ENCODE results near the gene CFDP1.
A peak's percentile ranks its signal among the peaks of the same experiment; 100 is the strongest.
"Not testable (repeated sequence)": the region's sequence is repeated elsewhere in the genome, so short reads cannot be mapped to it uniquely, and the experiment has no call there.

CFDP1 gene

GRCh38 chr16:75458439-75458838 is 25.1 kb upstream of the CFDP1 start:
- no peak for DNase-seq (ENCODE audit: low read depth)

- DNase-seq (ENCODE audit: low read depth) = no peak
These were observed 24.7 kb upstream of the CFDP1 start for GRCh38 chr16:75458029-75458428.

GRCh38 chr16:75457485-75458021 is 24.2 kb upstream of the CFDP1 start:
- DNase-seq (ENCODE audit: low read depth) = no peak

- no peak for DNase-seq (ENCODE audit: low read depth)
These were observed 23.7 kb upstream of the CFDP1 start for GRCh38 chr16:75456971-75457370.

DNA sequence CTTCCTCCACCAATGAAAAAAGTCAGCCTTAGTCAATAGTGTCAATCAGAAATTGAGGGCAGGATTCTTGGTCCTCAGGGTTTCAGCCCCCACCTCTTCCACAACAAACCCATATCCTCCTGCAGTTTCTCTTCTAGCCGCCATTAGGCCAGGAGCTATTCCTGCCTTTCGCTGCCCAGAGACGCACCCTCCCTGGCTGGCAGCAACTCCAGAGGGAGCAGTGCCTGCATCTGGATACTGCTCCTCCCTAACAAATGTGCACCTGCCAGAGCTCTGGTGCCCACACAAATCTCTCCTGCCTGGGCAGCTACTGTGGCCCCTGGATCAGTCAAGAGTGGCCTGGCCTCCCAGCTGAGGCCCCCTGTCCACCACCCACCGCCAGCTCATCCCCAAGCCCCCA is 23.2 kb upstream of the CFDP1 start:
- DNase-seq (ENCODE audit: low read depth) = not testable (repeated sequence)

DNA sequence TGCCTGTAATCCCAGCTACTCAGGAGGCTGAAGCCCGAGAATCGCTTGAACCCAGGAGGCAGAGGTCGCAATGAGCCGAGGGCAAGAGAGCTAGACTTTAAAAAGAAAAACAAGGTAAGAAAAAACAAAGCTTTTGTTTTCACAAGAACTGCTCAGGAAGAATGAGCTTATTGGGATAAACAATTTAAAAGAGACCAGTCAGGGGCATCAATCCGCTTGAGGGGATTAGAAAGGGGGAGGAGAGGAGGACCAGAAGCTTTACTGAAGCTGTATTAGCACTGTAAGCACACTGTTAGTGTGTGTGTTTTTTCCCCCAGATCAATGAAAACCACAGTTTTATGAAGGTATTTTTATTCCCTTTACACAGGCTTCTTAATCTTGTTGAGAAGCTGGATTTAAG is 22.4 kb upstream of the CFDP1 start:
- DNase-seq (ENCODE audit: low read depth) = no peak

- DNase-seq (ENCODE audit: low read depth) = no peak
These were observed 19.3 kb upstream of the CFDP1 start for GRCh38 chr16:75452464-75453190.

GRCh38 chr16:75446416-75446815 is 13.1 kb upstream of the CFDP1 start:
- no peak for DNase-seq (ENCODE audit: low read depth)

DNA sequence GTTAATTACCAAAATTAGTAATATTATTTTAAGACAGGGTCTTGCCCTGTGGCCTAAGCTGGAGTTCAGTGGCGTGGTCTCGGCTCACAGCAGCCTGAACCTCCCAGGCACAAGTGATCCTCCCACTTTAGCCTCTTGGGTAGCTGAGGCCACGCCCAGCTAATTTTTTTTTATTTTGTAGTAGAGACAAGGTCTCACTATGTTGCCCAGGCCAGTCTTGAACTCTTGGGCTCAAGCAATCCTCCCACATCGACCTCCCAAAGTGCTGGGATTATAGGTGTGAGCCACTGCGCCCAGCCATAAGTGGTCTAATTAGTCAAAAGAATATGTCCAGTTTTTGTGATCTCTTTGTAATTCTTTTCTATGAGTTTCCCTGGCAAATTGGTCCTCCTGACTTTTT is 12.0 kb upstream of the CFDP1 start:
- no peak for DNase-seq (ENCODE audit: low read depth)

- no peak for DNase-seq (ENCODE audit: low read depth)
These were observed 10.0 kb upstream of the CFDP1 start for GRCh38 chr16:75443298-75443697.

DNA sequence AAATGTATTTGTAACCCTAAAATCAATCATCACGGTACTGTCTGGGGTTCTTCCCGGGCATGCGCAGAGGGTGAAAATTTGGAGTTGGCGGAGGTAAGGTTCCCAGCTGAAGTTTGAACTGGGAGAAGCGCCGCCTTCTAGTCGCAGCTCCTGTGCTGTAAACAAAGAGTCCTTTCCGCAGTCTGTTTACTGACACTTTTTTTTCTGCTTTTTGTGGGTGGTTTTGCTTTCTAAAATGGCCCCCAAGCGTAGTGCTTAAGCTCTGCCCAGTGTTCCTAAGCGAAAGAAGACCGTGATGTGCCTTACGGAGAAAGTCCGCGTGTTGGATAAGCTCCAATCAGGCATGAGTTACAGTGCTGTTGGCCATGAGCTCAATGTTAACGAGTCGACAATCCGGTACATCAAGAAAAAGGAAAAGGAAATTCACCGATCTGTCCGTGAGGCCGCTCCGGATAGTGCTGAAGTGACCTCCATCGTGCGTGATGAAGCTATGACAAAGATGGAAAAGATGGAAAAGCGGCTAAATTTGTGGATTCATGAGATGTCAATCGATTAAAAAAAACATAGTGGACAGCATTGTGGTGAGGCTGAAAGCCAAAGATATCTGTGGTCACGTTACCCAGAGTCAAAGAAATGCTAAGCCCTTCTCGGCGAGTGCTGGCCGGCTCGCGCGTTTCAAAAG is 570 bp upstream of the CFDP1 start:
- peak; percentile 73 for DNase-seq (ENCODE audit: low read depth)

- DNase-seq (ENCODE audit: low read depth) = no peak
These were observed 3.5 kb downstream of the CFDP1 start for GRCh38 chr16:75429621-75430403.

DNA sequence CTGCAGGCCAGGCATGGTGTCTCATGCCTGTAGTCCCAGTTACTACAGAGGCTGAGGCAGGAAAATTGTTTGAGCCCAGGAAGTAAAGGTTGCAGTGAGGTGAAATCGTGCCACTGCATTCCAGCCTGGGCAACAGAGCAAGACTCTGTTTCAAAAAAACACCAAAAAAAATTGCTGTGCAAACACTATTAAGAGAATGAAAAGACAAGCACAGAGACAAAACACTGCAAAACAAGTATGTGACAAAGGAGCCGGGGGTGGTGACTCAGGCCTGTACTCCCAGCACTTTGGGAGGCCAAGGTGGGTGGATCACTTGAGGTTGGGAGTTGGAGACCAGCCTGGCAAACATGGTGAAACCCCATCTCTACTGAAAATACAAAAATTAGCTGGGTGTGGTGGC is 6.8 kb downstream of the CFDP1 start:
- DNase-seq (ENCODE audit: low read depth) = not testable (repeated sequence)

DNA sequence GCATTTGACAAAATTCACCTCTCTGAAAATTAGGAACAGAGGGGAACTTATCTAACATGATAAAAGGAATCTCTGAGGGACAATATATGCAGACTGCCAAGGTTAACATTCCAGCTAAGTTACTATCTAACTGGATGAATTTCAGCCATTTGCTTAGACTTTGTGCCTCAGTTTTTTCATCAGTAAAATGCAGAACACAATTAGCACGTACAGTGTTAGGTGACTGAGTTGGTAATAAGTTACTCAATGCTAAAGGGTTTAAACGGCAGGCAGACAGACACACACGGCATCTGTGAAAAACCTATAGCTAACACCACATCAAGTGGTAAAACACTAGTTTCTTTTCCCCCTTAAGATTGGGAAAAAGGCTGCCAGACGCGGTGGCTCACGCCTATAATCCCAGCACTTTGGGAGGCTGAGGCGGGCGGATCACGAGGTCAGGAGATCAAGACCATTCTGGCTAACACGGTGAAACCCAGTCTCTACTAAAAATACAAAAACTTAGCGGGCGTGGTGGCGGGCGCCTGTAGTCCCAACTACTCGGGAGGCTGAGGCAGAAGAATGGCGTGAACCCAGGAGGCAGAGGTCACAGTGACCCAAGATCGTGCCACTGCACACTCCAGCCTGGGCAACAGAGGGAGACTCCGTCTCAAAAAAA is 9.1 kb downstream of the CFDP1 start:
- not testable (repeated sequence) for DNase-seq (ENCODE audit: low read depth)

DNA sequence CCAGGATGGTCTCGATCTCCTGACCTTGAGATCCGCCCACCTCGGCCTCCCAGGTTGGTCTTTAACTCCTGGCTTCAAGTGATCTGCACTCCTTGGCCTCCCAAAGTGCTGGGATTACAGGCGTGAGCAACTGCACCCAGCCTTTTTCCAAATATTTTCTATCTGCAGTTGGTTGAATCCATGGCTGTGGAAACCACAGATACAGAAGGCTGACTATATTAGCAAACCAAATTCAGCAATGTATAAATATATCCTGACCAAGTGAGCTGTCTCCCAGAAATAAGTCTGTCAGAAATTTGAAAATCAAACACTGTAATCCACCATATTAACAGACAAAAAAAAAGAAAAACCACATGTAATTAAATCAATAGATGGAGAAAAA is 9.6 kb downstream of the CFDP1 start:
- no peak for DNase-seq (ENCODE audit: low read depth)

DNA sequence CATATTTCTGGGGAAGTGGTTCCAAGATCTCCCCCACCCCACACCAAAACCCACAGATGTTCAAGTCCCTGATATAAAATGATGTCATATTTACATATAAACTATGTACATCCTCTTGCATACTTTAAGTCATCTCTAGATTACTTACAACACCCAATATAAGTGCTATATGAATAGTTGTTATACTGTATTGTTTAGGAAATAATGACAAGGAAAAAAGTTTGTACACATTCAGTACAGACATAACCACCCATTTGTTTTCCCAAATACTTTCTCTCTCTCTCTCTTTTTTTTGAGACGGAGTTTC is 11.5 kb downstream of the CFDP1 start:
- no peak for DNase-seq (ENCODE audit: low read depth)

GRCh38 chr16:75420987-75421819 is 12.1 kb downstream of the CFDP1 start:
- no peak for DNase-seq (ENCODE audit: low read depth)

DNA sequence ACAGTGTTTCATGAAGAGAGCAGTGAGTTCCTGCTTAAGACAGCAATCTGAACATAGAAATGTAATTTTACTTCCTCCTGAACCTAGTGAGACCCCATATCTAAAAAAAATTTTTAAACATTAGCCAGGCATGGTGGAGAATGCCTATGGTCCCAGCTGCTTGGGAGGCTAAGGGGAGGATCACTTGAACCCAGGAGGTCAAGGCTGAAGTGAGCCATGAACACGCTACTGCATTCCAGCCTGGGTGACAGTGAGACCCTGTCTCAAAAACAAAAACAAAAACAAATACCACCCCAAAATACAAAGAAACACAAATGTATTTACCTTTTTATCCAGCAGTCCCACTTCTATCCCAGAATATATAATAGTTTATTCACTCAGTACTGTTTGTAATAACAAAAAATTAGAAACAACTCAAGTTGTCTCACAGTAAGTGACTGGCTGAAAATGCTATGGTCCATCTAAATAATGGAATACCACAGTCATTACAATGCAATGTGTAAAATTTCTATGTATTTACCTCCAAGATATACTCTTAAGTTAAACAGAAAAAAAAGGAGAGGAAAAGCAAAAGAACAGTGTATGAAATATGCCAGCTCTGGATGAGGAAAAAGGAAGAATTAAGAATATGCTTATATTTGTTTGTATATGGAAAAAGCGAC is 16.3 kb downstream of the CFDP1 start:
- DNase-seq (ENCODE audit: low read depth) = no peak

DNA sequence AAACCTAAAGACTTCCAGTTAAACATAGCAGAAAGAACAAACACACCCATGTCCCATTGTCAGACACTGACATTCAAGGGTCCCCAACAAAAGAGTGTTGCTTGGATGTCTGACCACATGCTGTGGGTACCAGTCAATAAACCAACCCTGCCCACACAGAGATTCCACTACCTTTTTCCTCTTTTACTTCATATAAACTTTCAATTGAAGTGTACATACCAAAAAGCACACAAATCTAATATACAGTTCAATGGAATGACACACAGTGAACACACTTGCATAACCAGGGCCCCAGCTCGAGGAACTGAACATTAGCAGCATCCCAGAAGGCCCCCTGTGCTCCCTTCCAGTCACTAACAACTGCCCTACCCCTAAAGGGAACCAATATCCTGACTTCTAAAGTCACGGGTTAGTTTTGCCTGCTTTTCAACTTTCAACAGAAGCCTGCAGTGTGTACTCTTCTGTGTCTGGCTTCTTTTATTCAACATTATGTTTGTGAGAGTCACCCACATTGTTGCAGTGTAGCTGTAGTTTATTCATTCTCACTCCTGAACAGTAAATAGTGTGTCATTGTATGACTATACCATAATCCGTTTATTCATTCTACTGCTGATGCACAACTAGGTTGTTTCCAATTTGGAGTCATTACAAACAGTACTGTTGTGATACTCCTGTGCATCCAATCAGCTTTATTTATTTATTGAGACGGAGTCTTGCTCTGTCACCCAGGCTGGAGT is 18.0 kb downstream of the CFDP1 start:
- no peak for DNase-seq (ENCODE audit: low read depth)

DNA sequence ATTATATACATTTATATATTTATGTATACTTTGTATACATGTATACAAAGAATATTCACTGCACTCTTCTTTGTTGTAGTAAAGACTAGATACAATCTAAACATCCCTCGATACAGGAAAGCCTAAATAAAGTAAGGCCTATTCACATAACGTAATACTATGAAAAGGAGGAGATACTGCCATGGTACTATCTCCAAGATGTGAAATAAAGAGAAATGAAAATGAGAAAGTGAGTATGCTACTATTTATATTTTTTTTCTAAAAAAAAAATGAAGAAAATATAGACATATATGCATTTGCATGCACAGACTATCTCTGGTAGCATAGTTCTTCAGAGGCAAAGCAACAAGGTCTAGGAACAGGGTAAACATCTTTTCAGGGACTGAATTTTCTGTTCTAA is 19.4 kb downstream of the CFDP1 start:
- no peak for DNase-seq (ENCODE audit: low read depth)
